Measurements from ENCODE around the gene BABAM2.

BABAM2 gene

GRCh38 chr2:28287256-28287915 is 396.9 kb downstream of the BABAM2 start:
- DNase-seq: peak; percentile 40

GRCh38 chr2:28288620-28289019 is 398.1 kb downstream of the BABAM2 start:
- no peak for DNase-seq

GRCh38 chr2:28291811-28292440 is 401.4 kb downstream of the BABAM2 start:
- DNase-seq: peak; percentile 84

GRCh38 chr2:28292491-28292890 is 402.0 kb downstream of the BABAM2 start:
- DNase-seq: peak; percentile 82

GRCh38 chr2:28293416-28293815 is 402.9 kb downstream of the BABAM2 start:
- DNase-seq: peak; percentile 45

- no peak for DNase-seq
These were observed 403.9 kb downstream of the BABAM2 start for GRCh38 chr2:28294451-28294850.

GRCh38 chr2:28296243-28296642 is 405.7 kb downstream of the BABAM2 start:
- peak; percentile 38 for DNase-seq

GRCh38 chr2:28296904-28297303 is 406.4 kb downstream of the BABAM2 start:
- peak; percentile 53 for DNase-seq

GRCh38 chr2:28297531-28297930 is 407.0 kb downstream of the BABAM2 start:
- DNase-seq: no peak

- DNase-seq: no peak
These were observed 407.9 kb downstream of the BABAM2 start for GRCh38 chr2:28298406-28298805.

GRCh38 chr2:28300485-28301341 is 410.2 kb downstream of the BABAM2 start:
- peak; percentile 83 for DNase-seq

GRCh38 chr2:28305202-28305601 is 414.7 kb downstream of the BABAM2 start:
- DNase-seq: no peak

- DNase-seq: no peak
These were observed 419.6 kb downstream of the BABAM2 start for GRCh38 chr2:28310107-28310506.

- no peak for DNase-seq
These were observed 421.2 kb downstream of the BABAM2 start for GRCh38 chr2:28311660-28312249.

- no peak for DNase-seq
These were observed 422.0 kb downstream of the BABAM2 start for GRCh38 chr2:28312307-28313219.

GRCh38 chr2:28313220-28313784 is 422.8 kb downstream of the BABAM2 start:
- DNase-seq: peak; percentile 16

- DNase-seq: no peak
These were observed 424.4 kb downstream of the BABAM2 start for GRCh38 chr2:28314968-28315367.

- no peak for DNase-seq
These were observed 426.2 kb downstream of the BABAM2 start for GRCh38 chr2:28316546-28317335.

- no peak for DNase-seq
These were observed 426.9 kb downstream of the BABAM2 start for GRCh38 chr2:28317390-28317789.

- DNase-seq: no peak
These were observed 427.5 kb downstream of the BABAM2 start for GRCh38 chr2:28318023-28318422.

Data from fibroblast of skin of abdomen (primary cell).